Testis (tissue), 2 donors: ENCODE measurements around the gene BSG.

Source experiments
- POLR2A ChIP-seq: fragments of 450-650 bp; IDR thresholded peaks from one replicate; pipeline ENCODE4 v1.6.1; 2017; ENCODE audit warnings: antibody characterized with exemption, mild to moderate bottlenecking, moderate library complexity
- TF ChIP-seq, protein P1 (sequence below), 3 experiments: fragments of 450-650 bp in 2 of 3; fragments of 200-600 bp in 1 of 3; sonication (generic) in 1 of 3; IDR thresholded peaks; one replicate each; pipeline ENCODE4 v1.5.1; 2016 to 2019; ENCODE audit warnings: antibody characterized with exemption in 3 of 3, mild to moderate bottlenecking in 2 of 3, moderate library complexity in 1 of 3

DNA sequence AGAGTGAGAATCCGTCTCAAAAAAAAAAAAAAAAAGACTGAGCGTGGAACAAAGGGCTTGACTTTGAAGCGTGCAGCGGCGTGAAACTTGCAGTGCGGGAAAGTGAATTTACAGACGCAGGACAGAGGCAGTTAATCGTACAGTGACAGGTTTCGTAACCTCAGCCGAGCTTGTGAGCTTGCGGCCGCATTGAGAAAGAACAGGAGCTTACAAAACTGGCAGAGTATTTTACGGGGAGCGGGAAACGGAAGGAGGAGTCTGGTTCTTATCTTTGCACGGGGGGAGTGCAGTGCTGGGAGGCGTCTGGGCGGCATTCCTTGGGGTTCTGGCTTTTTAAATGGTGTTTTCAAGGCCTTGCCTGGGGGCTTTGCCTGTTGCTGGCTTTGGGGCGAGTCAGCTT lies 6.0 kb upstream of the BSG start:
- TF ChIP-seq, protein P1, sequence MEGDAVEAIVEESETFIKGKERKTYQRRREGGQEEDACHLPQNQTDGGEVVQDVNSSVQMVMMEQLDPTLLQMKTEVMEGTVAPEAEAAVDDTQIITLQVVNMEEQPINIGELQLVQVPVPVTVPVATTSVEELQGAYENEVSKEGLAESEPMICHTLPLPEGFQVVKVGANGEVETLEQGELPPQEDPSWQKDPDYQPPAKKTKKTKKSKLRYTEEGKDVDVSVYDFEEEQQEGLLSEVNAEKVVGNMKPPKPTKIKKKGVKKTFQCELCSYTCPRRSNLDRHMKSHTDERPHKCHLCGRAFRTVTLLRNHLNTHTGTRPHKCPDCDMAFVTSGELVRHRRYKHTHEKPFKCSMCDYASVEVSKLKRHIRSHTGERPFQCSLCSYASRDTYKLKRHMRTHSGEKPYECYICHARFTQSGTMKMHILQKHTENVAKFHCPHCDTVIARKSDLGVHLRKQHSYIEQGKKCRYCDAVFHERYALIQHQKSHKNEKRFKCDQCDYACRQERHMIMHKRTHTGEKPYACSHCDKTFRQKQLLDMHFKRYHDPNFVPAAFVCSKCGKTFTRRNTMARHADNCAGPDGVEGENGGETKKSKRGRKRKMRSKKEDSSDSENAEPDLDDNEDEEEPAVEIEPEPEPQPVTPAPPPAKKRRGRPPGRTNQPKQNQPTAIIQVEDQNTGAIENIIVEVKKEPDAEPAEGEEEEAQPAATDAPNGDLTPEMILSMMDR (IDR thresholded peaks at IDR 0.05) = no peak
- no peak for TF ChIP-seq POLR2A
